ENCODE results near the gene FOSL1. TPM values are rescaled to one million over a fixed set of nuclear protein-coding genes. Genes with fewer than 3 reads are reported as not detected.

Gene FOSL1
- total RNA-seq, 1 experiment from 2014 or later = 20.5 TPM

- peak; percentile 69; the same call in 1 of the 2 replicates for TF ChIP-seq TCF7 (CRISPR knock-in tag; IDR thresholded peaks at IDR 0.05; ENCODE audit: low read depth)
- TF ChIP-seq ERG (CRISPR knock-in tag; IDR thresholded peaks at IDR 0.05) = no peak
- 0 out of 2 replicates have a peak, but pooled peaks have one; percentile 20 for TF ChIP-seq ZNF281 (CRISPR knock-in tag; IDR thresholded peaks at IDR 0.05)
- TF ChIP-seq NR3C1 (CRISPR knock-in tag; conservative IDR thresholded peaks at IDR 0.05; ENCODE audit: low read depth) = 0 out of 2 replicates have a peak, but pooled peaks have one; percentile 55
- peak; percentile 88 for TF ChIP-seq RELA (CRISPR knock-in tag; IDR thresholded peaks at IDR 0.05; ENCODE audit: borderline replicate concordance)
- peak; percentile 79; the same call in 1 of the 2 replicates for TF ChIP-seq ZNF232 (CRISPR knock-in tag; IDR thresholded peaks at IDR 0.05)
- no peak for TF ChIP-seq OVOL2 (CRISPR knock-in tag; IDR thresholded peaks at IDR 0.05; ENCODE audit: borderline replicate concordance)
- peak; percentile 94 for TF ChIP-seq TP53 (CRISPR knock-in tag; IDR thresholded peaks at IDR 0.05)
- TF ChIP-seq ZBTB21 (CRISPR knock-in tag; IDR thresholded peaks at IDR 0.05; ENCODE audit: borderline replicate concordance) = peak; percentile 79; the same call in 1 of the 2 replicates
- TF ChIP-seq E2F5 (CRISPR knock-in tag; IDR thresholded peaks at IDR 0.05) = peak; percentile 87
- no peak for TF ChIP-seq ATF2 (CRISPR knock-in tag; IDR thresholded peaks at IDR 0.05; ENCODE audit: borderline replicate concordance, low read depth)
- peak; percentile 80; the same call in 1 of the 2 replicates for TF ChIP-seq NFE2L1 (CRISPR knock-in tag; IDR thresholded peaks at IDR 0.05)
- TF ChIP-seq ETV6 (CRISPR knock-in tag; IDR thresholded peaks at IDR 0.05) = peak; percentile 87; the same call in 1 of the 2 replicates
- peak; percentile 98 for TF ChIP-seq FOXP1 (CRISPR knock-in tag; IDR thresholded peaks at IDR 0.05; ENCODE audit: borderline replicate concordance)
- peak; percentile 62 for TF ChIP-seq USF2 (CRISPR knock-in tag; IDR thresholded peaks at IDR 0.05)
- TF ChIP-seq ZNF512 (CRISPR knock-in tag; IDR thresholded peaks at IDR 0.05; ENCODE audit: borderline replicate concordance) = no peak
- TF ChIP-seq PREB (CRISPR knock-in tag; IDR thresholded peaks at IDR 0.05; ENCODE audit: borderline replicate concordance) = peak; percentile 73; the same call in 1 of the 2 replicates
- TF ChIP-seq ESRRA (CRISPR knock-in tag; IDR thresholded peaks at IDR 0.05; ENCODE audit: borderline replicate concordance) = peak; percentile 89; the same call in 1 of the 2 replicates
- TF ChIP-seq PRRX2 (CRISPR knock-in tag; IDR thresholded peaks at IDR 0.05) = no peak
- peak; percentile 56; the same call in 1 of the 2 replicates for TF ChIP-seq IRF1 (CRISPR knock-in tag; IDR thresholded peaks at IDR 0.05)
- TF ChIP-seq CREM (CRISPR knock-in tag; IDR thresholded peaks at IDR 0.05) = peak; percentile 80; the same call in 1 of the 2 replicates
- TF ChIP-seq FOXP4 (CRISPR knock-in tag; IDR thresholded peaks at IDR 0.05) = peak; percentile 95; the same call in 1 of the 2 replicates
- TF ChIP-seq MAX (CRISPR knock-in tag; IDR thresholded peaks at IDR 0.05) = peak; percentile 93; the same call in 1 of the 2 replicates
Observed at GRCh38 chr11:65890324-65891218, 9.6 kb downstream of the FOSL1 start, which contains the start of gene CCDC85B (continued).
